ENCODE measurements around the gene CAMK2G.

GRCh38 chr10:73909540-73910115 lies 35.3 kb upstream of the CAMK2G start:
- TF ChIP-seq KDM1A (IDR thresholded peaks at IDR 0.05; ENCODE audit: low read depth) (no peak), CTCF (IDR thresholded peaks at IDR 0.05) (no peak), EP300 (IDR thresholded peaks at IDR 0.05) (no peak), CHD4 (IDR thresholded peaks at IDR 0.05; ENCODE audit: borderline replicate concordance) (no peak), REST (IDR thresholded peaks at IDR 0.05) (no peak), USF2 (IDR thresholded peaks at IDR 0.05) (no peak)
